ENCODE data around the gene UAP1L1. TPM values are rescaled to one million over a fixed set of nuclear protein-coding genes. Genes with fewer than 3 reads are reported as not detected.

UAP1L1 gene
- total RNA-seq, 4 donors from 2014 or later = 3.6 to 5.8 (median 5.0) TPM

DNA sequence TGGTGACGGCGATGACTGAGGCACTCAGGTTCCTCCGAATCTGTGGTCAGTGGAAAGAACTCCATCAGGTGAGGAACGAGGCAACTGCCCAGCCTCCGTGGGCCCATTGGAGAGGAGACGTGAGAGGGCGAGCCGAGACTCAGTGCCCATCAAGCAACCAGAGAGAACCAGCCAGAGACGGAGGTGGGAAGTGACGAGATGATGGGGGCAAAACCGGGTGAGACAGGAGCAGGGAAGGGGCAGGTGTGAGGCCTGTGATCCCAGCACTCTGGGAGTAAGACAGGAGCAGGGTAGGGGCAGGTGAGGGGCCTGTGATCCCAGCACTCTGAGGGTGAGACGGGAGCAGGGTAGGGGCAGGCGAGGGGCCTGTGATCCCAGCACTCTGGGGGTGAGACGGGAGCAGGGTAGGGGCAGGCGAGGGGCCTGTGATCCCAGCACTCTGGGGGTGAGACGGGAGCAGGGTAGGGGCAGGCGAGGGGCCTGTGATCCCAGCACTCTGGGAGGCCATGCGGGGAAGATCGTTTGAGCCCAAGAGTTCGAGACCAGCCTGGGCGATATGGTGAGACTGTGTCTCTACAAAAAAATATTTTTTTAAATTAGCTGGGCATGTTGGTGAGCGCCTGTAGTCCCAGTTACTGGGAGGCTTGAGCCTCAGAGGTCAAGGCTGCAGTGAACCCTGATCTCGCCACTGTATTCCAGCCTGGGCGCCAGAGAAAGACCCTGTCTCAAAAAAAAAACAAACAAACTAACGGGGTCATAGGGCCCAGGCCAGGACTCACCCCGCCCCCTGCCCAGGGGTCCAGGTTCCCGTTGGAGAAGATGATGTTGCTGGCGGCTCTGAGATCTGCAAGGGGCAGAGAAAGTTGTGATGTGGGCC is 33.8 kb downstream of the UAP1L1 start:
- TF ChIP-seq POLR2AphosphoS5 (IDR thresholded peaks at IDR 0.05) (no peak), POLR2A (IDR thresholded peaks at IDR 0.05; ENCODE audit: low read depth) (no peak), EP300 (IDR thresholded peaks at IDR 0.05) (no peak)
- TF ChIP-seq, protein P1, sequence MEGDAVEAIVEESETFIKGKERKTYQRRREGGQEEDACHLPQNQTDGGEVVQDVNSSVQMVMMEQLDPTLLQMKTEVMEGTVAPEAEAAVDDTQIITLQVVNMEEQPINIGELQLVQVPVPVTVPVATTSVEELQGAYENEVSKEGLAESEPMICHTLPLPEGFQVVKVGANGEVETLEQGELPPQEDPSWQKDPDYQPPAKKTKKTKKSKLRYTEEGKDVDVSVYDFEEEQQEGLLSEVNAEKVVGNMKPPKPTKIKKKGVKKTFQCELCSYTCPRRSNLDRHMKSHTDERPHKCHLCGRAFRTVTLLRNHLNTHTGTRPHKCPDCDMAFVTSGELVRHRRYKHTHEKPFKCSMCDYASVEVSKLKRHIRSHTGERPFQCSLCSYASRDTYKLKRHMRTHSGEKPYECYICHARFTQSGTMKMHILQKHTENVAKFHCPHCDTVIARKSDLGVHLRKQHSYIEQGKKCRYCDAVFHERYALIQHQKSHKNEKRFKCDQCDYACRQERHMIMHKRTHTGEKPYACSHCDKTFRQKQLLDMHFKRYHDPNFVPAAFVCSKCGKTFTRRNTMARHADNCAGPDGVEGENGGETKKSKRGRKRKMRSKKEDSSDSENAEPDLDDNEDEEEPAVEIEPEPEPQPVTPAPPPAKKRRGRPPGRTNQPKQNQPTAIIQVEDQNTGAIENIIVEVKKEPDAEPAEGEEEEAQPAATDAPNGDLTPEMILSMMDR (IDR thresholded peaks at IDR 0.05) = no peak
- no peak overlapping the region for H3K27ac ChIP-seq (replicated peaks in 1 of 4)
- H3K4me1 ChIP-seq = peaks cover 16 to 22% (median 18%) of the 10 kb centered on the region in 4 donors
- peaks cover 18 to 74% (median 73%) of the 10 kb centered on the region in 4 donors for H3K36me3 ChIP-seq
- no peaks in the 10 kb centered on the region for H3K27me3 ChIP-seq
- H3K9me3 ChIP-seq = no peaks in the 10 kb centered on the region
- no peak overlapping the region for H3K4me3 ChIP-seq
- 89% methylated on average over 28 of the region's 28 CpGs for WGBS
- intact Hi-C loops (cut with DNase I) = no loop called here
- DNase-seq (ENCODE audit: extremely low spot score) = no peak

DNA sequence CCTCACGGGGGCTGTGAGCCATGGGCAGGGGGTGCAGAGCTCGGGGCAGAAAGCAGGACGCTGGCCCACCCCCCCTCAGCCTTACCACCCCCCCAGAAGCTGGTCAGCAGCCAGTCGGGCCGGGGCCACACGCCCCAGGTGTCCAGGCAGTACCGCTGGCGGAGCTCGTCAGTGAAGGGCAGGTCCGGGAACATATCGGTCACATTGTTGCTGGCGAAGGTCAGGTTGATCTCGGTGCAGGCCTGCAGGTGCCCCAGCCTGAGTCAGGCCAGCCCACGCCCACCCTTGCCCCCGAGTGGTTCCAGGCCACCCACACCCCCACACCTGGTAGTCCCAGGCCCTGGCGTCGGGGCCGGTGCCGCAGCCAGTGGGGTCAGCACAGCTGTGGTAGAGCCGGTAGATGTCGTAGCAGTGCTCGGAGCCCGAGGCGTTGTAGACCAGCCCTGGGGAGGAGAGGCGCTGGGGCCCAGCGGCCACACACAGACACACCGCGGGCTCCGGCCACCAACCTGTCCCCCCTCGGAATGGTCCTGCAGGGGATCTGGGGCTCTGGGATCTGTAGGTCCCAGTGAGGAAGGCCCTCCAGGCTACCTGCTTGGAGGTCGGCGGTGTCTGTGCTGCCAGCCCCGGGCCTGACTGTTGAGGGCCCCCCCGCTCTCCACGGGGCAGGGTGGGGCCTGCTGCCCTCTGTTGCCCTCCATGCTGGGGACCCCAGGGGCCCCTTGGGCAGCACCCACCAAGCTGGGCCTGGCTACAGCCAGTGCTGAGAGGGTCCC is 34.7 kb downstream of the UAP1L1 start:
- Histone ChIP-seq H3K9me3 (no peaks in the 10 kb centered on the region), H3K27me3 (no peaks in the 10 kb centered on the region), H3K27ac (replicated peaks in 1 of 4) (no peak overlapping the region), H3K4me3 (no peak overlapping the region), H3K36me3 (peaks cover 11 to 65% (median 65%) of the 10 kb centered on the region in 4 donors), H3K4me1 (peaks cover 16 to 22% (median 19%) of the 10 kb centered on the region in 4 donors)
- intact Hi-C loops (cut with DNase I) = no loop called here
- TF ChIP-seq POLR2A (IDR thresholded peaks at IDR 0.05; ENCODE audit: low read depth) = no peak
- TF ChIP-seq POLR2AphosphoS5 (IDR thresholded peaks at IDR 0.05) = no peak
- TF ChIP-seq, protein P1 (IDR thresholded peaks at IDR 0.05) = no peak
- no peak for TF ChIP-seq EP300 (IDR thresholded peaks at IDR 0.05)
- no peak for DNase-seq (ENCODE audit: extremely low spot score)
- 95% methylated on average over 20 of the region's 35 CpGs for WGBS

DNA sequence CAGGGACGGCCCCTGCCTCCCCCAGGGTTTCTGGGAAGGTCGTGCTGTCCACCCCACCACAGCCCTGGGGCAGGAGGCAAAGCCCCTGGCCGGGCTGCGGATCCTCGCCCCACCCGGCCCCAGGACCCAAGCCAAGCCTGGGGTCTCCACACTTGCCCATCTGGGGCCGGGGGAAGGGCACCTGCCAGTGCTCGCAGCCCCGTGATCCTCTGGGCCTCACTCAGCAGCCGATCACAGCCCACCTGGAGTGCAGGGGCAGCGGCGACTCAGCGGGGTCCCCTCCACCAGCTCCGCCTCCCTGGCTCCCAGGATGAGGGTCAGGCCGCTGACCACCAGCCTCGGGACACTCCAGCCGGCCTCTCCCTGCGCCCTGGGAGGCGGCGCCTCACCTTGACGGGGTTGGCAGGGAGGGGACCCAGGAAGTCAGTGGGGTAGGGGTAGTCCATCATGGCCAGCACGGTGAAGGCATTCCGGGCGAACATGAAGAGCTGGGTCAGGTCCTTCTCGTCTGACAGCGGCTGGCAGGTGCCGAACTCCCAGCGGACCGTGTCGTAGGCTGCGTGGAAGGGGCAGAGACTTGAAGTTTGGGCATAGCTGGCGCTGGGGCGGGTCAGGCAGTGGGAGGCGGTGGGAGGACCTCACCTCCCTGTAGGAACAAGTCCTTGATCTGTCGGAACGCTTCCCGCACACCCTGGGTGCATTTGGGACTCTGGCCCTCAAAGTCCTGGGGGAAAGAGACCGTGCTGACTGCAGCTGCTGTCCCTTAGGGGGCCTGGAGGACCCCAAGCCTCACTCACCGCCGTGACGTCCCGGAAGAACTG is 35.5 kb downstream of the UAP1L1 start:
- peaks cover 16 to 26% (median 20%) of the 10 kb centered on the region in 4 donors for H3K4me1 ChIP-seq
- TF ChIP-seq, protein P1 (IDR thresholded peaks at IDR 0.05) = no peak
- TF ChIP-seq POLR2A (IDR thresholded peaks at IDR 0.05; ENCODE audit: low read depth) = no peak
- TF ChIP-seq EP300 (IDR thresholded peaks at IDR 0.05) = no peak
- no peak for TF ChIP-seq POLR2AphosphoS5 (IDR thresholded peaks at IDR 0.05)
- peaks cover 11 to 57% (median 57%) of the 10 kb centered on the region in 4 donors for H3K36me3 ChIP-seq
- 99% methylated on average over 20 of the region's 42 CpGs for WGBS
- H3K4me3 ChIP-seq = no peak overlapping the region
- no peaks in the 10 kb centered on the region for H3K27me3 ChIP-seq
- H3K27ac ChIP-seq (replicated peaks in 1 of 4) = no peak overlapping the region
- intact Hi-C loops (cut with DNase I) = no loop called here
- no peaks in the 10 kb centered on the region for H3K9me3 ChIP-seq
- DNase-seq (ENCODE audit: extremely low spot score) = no peak

DNA sequence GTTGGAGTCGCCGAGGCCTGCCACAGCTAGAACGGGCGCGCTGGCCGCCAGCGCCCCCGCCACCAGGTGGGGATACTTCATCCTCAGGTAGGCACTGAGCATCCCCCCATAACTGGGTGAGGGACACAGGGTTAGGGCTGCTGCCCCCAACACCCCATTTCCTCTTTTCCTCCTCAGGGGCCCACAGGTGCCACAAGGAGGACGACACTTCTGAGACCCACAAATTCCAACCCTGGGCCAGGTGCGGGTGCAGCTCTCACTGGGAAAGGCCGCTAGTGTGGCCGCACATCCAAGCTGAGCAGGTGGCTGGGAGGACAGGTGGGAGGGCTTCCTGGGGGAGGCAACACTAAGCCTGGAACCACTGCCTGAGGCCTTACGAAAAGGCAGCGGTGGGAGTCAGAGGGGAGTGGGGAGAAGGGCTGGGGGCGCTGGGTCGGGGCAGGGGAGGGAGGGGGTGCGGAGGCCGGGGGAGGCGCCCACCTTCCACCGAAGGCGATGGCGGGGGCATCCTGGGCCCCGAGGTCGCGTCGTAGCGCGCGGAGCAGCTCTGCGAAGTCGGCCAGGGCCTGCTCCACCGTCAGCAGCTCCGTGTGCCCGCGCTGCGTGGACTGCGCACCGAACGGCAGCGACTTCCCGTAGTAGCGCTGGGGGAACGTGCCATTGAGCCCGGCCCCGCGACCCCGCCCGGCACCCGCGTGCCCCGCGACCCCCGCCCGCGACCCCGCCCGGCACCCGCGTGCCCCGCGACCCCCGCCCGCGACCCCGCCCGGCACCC is 36.3 kb downstream of the UAP1L1 start:
- H3K27ac ChIP-seq (replicated peaks in 1 of 4) = no peak overlapping the region
- peak overlapping the region; percentile 73 to 93 (median 84) for H3K4me3 ChIP-seq
- TF ChIP-seq EP300 (IDR thresholded peaks at IDR 0.05) = no peak
- TF ChIP-seq, protein P1 (IDR thresholded peaks at IDR 0.05) = no peak
- no peak for TF ChIP-seq POLR2A (IDR thresholded peaks at IDR 0.05; ENCODE audit: low read depth)
- no peak for TF ChIP-seq POLR2AphosphoS5 (IDR thresholded peaks at IDR 0.05)
- peaks cover 16 to 26% (median 20%) of the 10 kb centered on the region in 4 donors for H3K4me1 ChIP-seq
- intact Hi-C loops (cut with DNase I) = no loop called here
- no peaks in the 10 kb centered on the region for H3K9me3 ChIP-seq
- peaks cover 7 to 49% (median 49%) of the 10 kb centered on the region in 4 donors for H3K36me3 ChIP-seq
- WGBS = 23% methylated on average over 27 of the region's 66 CpGs
- no peak for DNase-seq (ENCODE audit: extremely low spot score)
- H3K27me3 ChIP-seq = no peaks in the 10 kb centered on the region

Data from esophagus muscularis mucosa (tissue), 4 donors.